ENCODE data around the gene TXK.
A peak's percentile ranks its signal among the peaks of the same experiment; 100 is the strongest.

The TXK gene

GRCh38 chr4:48022192-48022799 lies 111.8 kb downstream of the TXK start:
- Histone ChIP-seq H3K9me3 (ENCODE audit: control insufficient read depth, insufficient read depth, low read length) (no peaks in the 10 kb centered on the region), H3K36me3 (ENCODE audit: insufficient read depth, low read length) (no peaks in the 10 kb centered on the region), H3K9ac (ENCODE audit: low read depth, low read length) (no peak overlapping the region), H3K4me1 (ENCODE audit: insufficient read depth, low read length) (no peaks in the 10 kb centered on the region)

GRCh38 chr4:48021100-48021499 lies 113.0 kb downstream of the TXK start:
- Histone ChIP-seq H3K9ac (ENCODE audit: low read depth, low read length) (no peak overlapping the region), H3K4me1 (ENCODE audit: insufficient read depth, low read length) (no peaks in the 10 kb centered on the region), H3K9me3 (ENCODE audit: control insufficient read depth, insufficient read depth, low read length) (no peaks in the 10 kb centered on the region), H3K36me3 (ENCODE audit: insufficient read depth, low read length) (no peaks in the 10 kb centered on the region)

GRCh38 chr4:48018112-48018511 lies 115.9 kb downstream of the TXK start:
- no peaks in the 10 kb centered on the region; the same call in 1 of the 2 replicates for H3K9me3 ChIP-seq (ENCODE audit: control insufficient read depth, insufficient read depth, low read length)
- no peak overlapping the region for H3K9ac ChIP-seq (ENCODE audit: low read depth, low read length)
- H3K36me3 ChIP-seq (ENCODE audit: insufficient read depth, low read length) = no peaks in the 10 kb centered on the region
- no peaks in the 10 kb centered on the region for H3K4me1 ChIP-seq (ENCODE audit: insufficient read depth, low read length)

GRCh38 chr4:48017108-48017571 lies 116.9 kb downstream of the TXK start:
- no peaks in the 10 kb centered on the region for H3K4me1 ChIP-seq (ENCODE audit: insufficient read depth, low read length)
- H3K9ac ChIP-seq (ENCODE audit: low read depth, low read length) = peak overlapping the region; percentile 100
- no peaks in the 10 kb centered on the region for H3K36me3 ChIP-seq (ENCODE audit: insufficient read depth, low read length)
- no peaks in the 10 kb centered on the region; the same call in 1 of the 2 replicates for H3K9me3 ChIP-seq (ENCODE audit: control insufficient read depth, insufficient read depth, low read length)

Data from ES-I3 (cell line).